GM18499 (cell line): Measurements from ENCODE around the gene ACKR1.
A peak's percentile ranks its signal among the peaks of the same experiment; 100 is the strongest.

Experiments used
- ATAC-seq: cut with Tn5 transposase; IDR thresholded peaks from one replicate; pipeline ENCODE4 v1.9.1; 2021; ENCODE audit warnings: moderate number of reproducible peaks; ENCODE audit not compliant: insufficient read depth, unreplicated experiment

Gene ACKR1

GRCh38 chr1:159187033-159187432 is 17.6 kb upstream of the ACKR1 start:
- no peak for ATAC-seq

- no peak for ATAC-seq
Observed at GRCh38 chr1:159187647-159188374, 16.9 kb upstream of the ACKR1 start.

- peak; percentile 93 for ATAC-seq
Observed at GRCh38 chr1:159188375-159188788, 16.3 kb upstream of the ACKR1 start.

- no peak for ATAC-seq
Observed at GRCh38 chr1:159190441-159190840, 14.2 kb upstream of the ACKR1 start.

GRCh38 chr1:159196543-159196942 is 8.1 kb upstream of the ACKR1 start:
- ATAC-seq, result no peak

- ATAC-seq, result peak; percentile 70
Observed at GRCh38 chr1:159197561-159198557, 6.8 kb upstream of the ACKR1 start.

GRCh38 chr1:159199901-159200300 is 4.8 kb upstream of the ACKR1 start:
- ATAC-seq, result no peak

GRCh38 chr1:159200769-159201168 is 3.9 kb upstream of the ACKR1 start:
- ATAC-seq, result no peak

GRCh38 chr1:159201642-159202041 is 3.0 kb upstream of the ACKR1 start:
- ATAC-seq, result no peak

GRCh38 chr1:159203610-159204009 is 1.1 kb upstream of the ACKR1 start:
- no peak for ATAC-seq

- ATAC-seq, result no peak
Observed at GRCh38 chr1:159205225-159205624, 550 bp downstream of the ACKR1 start.

- no peak for ATAC-seq
Observed at GRCh38 chr1:159206110-159206509, 1.4 kb downstream of the ACKR1 start.

- ATAC-seq, result no peak
Observed at GRCh38 chr1:159207080-159207479, 2.4 kb downstream of the ACKR1 start.

GRCh38 chr1:159207774-159208173 is 3.1 kb downstream of the ACKR1 start:
- ATAC-seq, result no peak

- no peak for ATAC-seq
Observed at GRCh38 chr1:159208175-159208825, 3.6 kb downstream of the ACKR1 start.

GRCh38 chr1:159209061-159209460 is 4.4 kb downstream of the ACKR1 start:
- no peak for ATAC-seq

GRCh38 chr1:159211331-159212136 is 6.9 kb downstream of the ACKR1 start:
- no peak for ATAC-seq

- no peak for ATAC-seq
Observed at GRCh38 chr1:159212596-159212995, 7.9 kb downstream of the ACKR1 start.

GRCh38 chr1:159214149-159214760 is 9.6 kb downstream of the ACKR1 start:
- no peak for ATAC-seq
